GM18868 (cell line): ENCODE measurements around the gene ESX1.
"Not testable (repeated sequence)": the region's sequence is repeated elsewhere in the genome, so short reads cannot be mapped to it uniquely, and the experiment has no call there.

Experiments used
- ATAC-seq: cut with Tn5 transposase; IDR thresholded peaks from one replicate; pipeline ENCODE4 v1.9.1; 2021; ENCODE audit warnings: mild to moderate bottlenecking, moderate library complexity; ENCODE audit not compliant: unreplicated experiment

Gene ESX1

DNA sequence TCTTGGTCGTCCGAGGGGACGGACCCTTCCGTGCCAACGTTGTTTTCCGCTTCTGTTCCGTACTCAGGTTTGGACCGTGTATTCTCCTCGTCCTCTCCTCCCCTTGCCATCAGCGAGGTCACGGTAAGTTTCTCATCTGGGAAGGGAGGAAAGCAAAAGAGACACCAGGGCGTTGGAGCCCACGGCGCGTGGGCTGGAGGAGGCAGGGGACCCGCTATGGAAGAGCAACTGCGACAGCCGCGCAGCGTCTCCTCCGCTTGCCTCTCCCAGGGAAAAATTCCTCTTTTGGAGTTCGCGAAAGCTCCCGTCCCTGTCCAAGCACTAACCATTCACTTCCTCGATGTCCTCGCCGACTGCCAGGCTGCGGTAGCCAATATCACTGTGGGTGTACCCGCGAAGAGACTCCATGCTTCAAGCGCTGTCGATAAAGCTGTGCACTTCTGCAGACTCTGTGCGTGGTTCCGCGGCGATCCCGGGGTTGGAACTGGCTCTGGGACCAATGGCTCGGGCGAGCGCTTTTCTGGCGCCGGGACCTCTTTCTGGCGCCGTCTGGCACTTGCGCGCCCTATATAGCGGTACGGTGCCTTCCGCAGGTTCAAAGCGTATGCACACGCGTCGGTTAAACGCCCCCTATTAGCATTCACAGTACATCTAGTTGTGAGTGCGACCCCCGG lies at the start of gene ESX1:
ESX1 (minus strand) TSS at position 492 of the 674 bp plus-strand sequence; CDS start at position 408, 84 bp downstream.
- ATAC-seq: no peak

DNA sequence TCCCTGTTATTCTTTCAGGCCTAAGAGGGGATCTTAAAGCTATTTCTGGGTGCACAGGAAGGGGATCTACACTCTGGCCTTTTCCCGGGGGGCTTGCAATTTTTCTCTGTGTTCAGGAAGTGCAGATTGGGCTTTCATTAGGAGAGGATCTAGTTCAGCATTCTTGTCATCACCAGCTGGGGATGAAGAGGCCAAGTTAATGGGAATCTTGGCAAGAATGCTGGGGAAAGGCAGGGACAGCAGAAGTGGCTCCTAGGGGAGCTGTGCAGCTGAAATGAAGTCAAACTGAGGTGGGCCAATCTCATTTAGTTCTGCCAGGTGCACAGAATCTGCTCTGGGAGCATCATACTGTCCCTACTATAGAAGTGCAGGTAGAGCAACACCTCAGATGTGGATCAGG lies 40.9 kb upstream of the ESX1 start:
- no peak for ATAC-seq

DNA sequence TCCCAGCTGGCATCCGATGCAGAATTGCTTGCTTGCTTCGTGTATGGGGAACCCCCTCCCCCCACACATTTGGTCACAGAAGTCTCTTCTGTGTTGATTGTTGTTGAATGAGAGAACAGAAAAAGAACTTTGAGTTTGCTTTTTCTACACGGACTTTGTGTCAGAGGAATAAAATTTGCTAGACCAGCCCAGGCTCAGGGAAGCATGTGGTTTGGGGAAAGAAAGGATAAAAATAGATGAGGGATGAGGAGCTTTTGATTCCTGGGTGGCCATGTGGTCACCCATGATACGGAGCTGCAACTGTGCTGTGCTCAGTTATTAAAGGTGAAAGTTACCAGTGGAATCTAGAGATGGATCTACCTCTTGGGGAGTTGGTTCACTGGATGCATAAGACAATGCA lies 34.2 kb upstream of the ESX1 start:
- no peak for ATAC-seq

DNA sequence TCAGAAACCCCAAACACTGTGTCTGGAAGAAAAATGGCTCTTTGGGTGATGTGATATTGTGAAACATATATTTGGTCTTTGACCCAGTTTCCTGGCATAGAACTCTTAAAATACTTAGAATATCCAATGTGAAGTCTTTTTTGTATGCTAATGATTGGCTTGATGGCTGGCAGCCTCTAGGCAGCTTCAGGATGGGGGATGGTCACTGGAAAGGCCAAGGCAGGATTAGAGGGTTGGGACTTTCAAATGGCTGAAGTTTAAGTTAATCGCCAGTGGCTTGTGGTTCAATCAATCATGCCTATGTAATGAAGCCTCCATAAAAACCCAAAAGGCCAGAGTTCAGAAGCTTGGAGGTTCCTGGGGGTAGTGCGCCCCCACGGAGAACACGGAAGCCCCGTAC lies 33.5 kb upstream of the ESX1 start:
- ATAC-seq: no peak

DNA sequence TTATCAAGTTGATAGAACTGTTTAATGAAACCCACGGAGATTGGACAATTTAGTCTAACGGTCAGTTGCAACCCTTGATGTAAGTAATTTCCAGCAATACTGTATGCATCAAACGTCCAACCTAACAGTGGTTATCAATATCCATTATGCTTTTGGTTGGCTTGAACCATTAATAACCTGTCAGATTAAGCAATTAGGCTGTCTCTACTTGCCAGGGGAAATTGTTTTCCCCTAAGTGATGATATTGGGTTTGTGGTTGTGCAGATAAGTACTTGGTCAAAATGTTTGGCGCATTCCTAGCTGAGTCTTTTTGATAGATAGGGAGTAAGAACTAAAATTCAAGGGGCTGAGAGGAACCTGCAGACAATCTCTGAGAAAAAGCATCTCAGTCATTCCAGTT lies 30.5 kb upstream of the ESX1 start:
- no peak for ATAC-seq

DNA sequence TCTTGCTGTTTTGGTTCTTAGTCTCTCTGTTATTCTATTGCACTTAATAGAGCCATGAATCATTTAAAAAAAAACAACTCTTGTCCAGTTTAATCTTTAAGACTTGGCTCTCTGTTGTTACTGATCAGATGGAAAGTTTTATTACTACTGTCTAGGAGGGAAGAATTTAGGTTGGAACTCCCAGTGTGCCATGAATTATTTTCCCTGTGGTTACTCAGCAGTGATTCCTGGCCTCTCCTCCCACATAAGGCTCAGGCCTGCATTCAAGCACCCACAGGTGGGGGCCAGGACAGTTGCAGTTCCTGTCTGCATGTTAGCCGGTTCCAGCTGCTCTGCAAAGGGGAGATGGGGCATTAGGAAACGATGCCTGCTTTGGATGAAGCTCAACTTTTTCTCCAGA lies 29.8 kb upstream of the ESX1 start:
- ATAC-seq: no peak

DNA sequence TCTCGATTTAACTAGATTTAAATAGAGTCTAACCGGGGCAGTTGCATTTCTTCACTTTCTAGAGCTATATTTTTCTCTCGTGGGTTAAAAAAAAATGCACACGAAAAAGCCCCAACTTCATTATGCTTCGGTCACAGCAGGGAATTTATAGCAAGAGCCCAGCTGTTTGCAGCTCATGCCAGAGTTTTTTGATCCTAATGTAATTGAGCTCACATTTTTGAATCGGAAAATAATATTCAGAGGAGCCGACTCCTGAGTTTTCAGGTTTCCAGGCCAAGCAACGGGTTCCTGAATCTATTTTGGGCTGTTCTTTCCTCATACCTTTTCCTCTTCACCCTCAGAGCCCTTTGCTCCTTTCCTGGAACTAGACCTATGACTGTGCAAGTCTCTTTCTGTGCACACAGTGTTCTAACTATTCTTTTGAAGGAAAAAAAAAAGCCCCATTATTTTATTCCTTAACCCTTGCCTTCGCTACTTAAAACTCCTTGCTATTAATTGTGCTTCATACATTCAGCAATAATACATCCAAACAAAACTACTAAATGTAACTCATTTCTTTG lies 27.5 kb upstream of the ESX1 start:
- no peak for ATAC-seq

DNA sequence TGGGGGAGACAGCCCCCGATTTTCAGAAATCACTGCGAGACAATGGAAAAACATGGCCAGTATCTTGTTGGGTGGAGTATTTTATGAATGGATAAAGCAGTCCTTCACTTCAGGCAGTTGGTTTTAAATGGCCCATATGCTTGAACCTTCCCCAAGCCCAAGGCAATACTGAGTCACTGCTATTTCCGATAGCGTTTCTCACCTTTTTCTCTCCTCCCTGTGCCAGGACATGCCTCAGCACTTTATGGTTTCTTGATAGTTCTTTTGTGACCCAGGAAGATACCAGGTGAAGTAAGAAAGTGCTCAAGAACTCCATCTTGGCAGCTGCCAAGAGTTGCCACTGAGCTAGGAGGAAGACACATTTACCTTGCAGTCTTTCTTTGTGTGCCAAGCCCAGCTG lies 26.8 kb upstream of the ESX1 start:
- no peak for ATAC-seq

DNA sequence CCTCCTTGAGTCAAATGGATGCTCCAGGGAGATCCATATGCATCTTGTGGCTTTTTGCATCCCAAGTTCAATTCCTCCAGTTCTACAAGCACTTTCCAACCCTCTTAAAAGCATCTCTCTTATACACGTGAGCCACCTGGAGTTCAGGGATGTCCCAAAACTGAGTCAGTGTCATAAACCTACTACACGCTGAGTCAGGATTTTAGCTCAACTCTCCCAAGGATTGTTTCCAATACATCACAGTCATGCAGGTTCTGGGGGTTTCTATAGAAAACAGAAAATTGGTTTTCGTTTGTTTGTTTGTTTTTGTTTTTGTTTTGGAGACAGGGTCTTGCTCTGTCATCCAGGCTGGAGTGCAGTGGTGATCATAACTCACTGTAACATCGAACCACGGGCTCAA lies 25.9 kb upstream of the ESX1 start:
- no peak for ATAC-seq

DNA sequence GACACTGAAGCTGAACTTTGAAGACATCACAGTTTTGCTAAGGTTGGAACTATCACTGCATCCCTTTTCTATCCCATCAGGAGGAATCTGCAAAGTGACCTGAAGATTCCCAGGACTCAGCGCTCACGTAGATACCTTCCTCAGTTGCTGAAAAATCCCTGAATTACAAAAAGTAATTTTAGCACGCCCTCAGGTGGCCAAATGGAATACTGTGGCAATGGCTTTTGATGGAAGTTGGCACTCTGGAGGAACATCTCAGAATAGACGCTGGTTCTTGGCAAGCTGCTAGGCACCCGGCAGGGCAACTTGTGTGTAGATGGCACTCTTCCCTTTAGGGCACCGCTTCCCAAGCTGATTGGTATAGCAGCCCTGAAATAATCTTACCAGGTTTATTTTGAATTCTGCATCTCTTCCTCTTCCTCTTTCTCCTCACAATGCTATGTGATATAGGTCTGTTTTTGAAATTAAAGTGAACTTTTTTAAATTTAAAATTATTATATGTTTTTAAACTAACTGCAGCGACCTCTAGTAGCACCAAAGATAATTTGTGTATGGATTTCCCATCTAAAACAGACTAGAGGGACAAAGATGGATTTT lies 16.3 kb upstream of the ESX1 start:
- peak; percentile 70 for ATAC-seq

DNA sequence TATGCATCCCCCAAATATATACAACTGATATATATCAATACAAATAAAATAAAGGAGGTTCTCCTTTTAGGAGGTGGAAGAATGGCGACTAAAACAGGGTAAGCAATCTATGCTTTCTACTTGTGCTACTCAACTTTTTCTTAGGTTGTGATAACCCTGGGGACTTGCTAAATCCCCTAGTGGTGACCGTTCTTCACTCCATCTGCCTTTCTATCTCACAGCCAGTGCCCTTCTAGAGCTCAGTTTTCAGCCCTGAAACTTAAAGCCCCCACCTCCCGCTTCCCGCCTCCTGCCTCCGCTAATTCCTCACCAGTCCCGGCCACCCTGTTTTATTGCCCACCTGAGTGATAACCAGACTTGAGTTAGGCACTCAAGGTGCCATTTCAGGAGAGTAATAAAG lies 15.5 kb upstream of the ESX1 start:
- ATAC-seq: no peak

DNA sequence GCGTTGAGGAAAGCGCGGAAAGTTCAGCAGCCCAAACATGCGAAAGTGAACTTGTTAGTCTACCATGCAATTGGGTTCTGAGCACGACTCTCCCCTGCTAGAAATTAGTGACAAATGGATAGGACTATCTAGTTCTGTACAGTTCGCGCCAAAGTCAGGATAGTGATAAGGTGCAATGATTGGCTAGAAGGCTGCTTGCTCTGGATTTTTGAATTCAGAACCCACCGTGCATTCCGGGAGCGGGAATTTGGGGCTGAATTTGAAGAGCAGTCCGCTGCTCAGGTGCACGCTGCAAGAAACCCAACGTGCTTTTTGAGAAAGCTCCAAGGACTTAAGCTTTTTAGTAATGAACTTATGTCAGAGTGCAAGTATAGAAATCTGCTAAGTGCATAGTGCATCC lies 732 bp upstream of the ESX1 start:
- ATAC-seq: no peak

DNA sequence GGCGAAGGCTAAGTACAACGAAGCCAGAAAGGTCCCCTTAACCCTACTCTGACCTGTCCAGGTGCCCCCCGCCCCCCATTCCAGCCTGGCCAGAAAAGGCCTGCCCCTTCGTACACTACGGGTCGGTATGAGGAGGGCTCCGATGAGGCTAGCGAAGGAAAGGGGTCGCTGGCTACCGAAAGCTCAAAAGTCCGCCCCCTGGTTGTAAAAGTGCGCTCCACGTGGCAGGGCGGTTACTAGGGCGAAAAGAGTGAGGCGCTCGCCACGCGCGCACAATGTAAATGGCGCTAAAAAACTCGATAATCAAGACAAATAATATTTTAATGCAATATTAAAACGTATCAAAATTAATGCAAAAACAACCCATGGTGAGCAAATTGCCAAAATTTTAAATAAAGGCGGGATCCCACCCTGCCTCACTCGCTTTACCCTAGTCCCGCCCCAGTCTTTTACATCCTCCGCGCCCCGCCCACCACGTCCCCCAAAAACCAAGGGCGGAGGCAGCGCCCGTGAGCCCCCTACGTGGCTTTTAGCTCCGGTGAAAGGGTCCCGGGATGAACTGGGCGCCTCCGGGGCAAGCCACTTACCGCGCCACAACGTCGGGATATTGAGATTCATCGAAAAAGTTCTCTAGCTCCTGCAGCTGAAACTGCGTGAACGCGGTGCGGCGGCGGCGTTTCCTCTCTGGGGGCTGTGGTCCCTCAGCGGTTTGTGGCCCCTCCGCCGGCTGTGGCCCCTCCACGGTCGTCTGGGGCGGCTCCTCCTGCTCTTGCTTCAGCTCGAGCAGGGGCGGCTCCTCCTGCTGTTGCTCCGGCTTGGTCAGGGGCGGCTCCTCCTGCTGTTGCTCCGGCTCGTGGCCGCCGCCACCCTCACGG lies 929 bp downstream of the ESX1 start:
- ATAC-seq: no peak

DNA sequence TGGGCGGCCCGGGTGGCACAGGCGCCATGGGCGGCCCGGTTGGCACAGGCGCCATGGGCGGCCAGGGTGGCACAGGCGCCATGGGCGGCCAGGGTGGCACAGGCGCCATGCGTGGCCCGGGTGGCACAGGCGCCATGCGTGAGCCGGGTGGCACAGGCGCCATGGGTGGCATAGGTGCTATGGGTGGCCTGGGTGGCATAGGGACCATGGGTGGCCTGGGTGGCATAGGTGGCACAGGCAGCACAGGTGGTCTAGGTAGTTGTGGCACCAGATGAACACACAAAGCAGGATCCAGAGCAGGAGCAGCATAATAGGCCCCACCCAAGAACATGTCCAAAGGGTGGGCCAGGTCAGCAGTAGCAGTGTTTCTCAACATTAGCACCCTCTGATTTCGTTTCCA lies 4.3 kb downstream of the ESX1 start:
- ATAC-seq: no peak

DNA sequence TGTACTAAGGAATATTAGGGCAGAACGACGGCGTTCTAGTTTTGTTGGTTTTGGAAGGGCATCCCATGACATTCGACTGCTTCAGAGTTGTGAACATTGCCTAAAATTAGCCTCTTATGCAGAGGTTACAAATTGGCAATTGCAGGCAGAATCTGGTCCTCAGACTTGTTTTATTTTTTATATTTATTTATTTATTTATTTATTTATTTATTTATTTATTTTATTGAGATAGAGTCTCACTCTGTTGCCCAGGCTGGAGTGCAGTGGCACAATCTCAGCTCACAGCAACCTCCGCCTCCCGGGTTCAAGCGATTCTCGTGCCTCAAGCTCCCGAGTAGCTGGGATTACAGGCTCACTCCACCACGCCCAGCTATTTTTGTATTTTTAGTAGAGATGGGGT lies 24.7 kb downstream of the ESX1 start:
- not testable (repeated sequence) for ATAC-seq

DNA sequence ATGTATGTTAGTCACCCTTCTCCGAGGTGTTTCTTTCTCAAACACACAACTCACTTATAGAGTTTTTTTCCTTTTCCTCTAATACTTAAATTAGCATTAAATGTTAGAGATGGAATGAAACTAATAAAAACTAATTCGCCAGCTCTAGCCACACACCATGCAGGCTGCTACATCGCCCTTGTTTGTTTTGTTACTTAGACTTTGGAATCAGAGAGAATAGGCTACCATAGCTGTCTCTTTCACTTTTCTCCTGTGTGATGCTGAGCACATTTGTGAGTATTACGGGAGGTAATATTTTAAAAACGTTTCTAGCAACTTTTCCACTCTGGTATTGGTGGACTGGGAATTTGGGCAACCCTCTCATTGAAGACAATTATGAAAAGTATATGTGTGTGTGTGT lies 43.5 kb downstream of the ESX1 start:
- ATAC-seq: no peak

DNA sequence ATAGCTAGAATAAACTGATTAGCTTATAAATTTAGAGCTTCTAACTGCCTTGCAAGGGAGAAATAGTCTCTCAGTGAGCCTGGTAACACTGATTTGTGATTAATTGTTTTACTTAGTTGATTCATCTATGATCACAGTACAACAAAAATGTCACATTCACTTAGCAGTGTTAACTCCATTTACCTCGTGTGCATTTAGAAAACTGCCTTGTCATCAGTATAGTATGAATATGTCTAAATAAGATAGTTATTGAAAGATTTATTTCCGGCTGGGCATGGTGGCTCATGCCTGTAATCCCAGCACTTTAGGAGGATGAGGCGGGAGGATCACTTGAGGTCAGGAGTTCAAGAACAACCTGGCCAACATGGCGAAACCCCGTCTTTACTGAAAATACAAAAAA lies 49.2 kb downstream of the ESX1 start:
- ATAC-seq: no peak
